ENCODE data around the gene RSPO1.

DNA sequence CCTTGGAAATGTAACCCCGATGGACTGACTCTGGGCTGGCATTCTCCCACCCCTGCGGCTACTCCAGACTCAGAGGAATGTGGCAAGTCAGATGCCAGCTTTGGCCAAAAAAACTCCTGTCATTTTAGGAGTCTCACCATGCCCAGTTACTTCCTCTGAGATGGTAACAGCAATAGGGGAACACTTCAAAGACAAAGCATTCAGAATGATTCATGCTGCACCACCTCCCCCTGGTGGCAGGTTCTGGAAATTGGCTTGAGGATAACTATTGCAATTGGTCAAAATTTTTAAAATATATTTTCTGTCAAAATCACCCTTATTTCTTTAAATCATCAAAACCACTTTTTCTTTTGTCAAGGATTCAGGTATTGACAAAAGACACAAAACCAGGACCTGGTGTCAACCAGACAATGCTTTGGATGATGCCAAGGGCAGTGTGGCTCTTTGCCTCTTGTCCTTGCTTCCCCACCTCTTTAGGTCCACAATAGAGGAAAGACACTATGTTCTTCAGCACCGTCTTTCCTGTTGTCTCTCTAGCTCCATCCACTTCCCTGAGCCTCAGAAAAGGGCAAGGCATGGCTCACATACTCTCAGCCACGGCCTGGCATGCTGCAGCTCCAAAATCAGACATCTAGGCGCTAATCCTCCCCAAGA, 47.8 kb upstream of the RSPO1 start:
- TF ChIP-seq CTCF (IDR thresholded peaks at IDR 0.05) (peak; percentile 94), EZH2 (IDR thresholded peaks at IDR 0.05; ENCODE audit: borderline replicate concordance, insufficient read depth, low read depth, low read length, poor library complexity, severe bottlenecking) (no peak)

Data from B cell (primary cell).